ENCODE data around the gene SLCO4A1.

DNA sequence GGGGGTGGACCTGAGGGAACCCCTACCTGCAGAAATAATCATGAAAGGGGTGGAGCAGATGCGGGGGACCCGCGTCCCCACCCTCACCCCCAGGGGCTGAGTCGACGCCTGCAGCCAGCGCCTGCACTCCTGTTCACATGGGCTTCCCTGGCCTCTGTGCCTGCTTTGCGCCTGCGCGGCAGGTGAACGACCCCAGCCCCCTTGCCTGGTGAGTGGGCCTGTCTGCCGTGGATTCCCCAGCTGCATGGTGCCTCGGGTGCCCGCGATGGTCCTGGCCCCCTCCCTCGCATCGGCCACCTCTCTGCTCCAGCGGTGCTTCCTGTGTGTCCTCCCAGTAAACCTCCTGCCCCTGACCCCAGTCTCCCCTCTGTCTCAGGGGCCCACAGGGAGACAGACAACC lies 47.6 kb downstream of the SLCO4A1 start:
- no peak for TF ChIP-seq POLR2A (IDR thresholded peaks at IDR 0.05)
- TF ChIP-seq, protein P1, sequence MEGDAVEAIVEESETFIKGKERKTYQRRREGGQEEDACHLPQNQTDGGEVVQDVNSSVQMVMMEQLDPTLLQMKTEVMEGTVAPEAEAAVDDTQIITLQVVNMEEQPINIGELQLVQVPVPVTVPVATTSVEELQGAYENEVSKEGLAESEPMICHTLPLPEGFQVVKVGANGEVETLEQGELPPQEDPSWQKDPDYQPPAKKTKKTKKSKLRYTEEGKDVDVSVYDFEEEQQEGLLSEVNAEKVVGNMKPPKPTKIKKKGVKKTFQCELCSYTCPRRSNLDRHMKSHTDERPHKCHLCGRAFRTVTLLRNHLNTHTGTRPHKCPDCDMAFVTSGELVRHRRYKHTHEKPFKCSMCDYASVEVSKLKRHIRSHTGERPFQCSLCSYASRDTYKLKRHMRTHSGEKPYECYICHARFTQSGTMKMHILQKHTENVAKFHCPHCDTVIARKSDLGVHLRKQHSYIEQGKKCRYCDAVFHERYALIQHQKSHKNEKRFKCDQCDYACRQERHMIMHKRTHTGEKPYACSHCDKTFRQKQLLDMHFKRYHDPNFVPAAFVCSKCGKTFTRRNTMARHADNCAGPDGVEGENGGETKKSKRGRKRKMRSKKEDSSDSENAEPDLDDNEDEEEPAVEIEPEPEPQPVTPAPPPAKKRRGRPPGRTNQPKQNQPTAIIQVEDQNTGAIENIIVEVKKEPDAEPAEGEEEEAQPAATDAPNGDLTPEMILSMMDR (IDR thresholded peaks at IDR 0.05), result no peak
